HL-60 (cell line): ENCODE measurements around the gene GPD1.

Experiments
- GABPA ChIP-seq: IDR thresholded peaks from 2 replicates; pipeline ENCODE4 v1.6.1; 2012; ENCODE audit warnings: low read depth
- POLR2AphosphoS5 ChIP-seq: IDR thresholded peaks from 2 replicates; pipeline ENCODE4 v1.6.1; 2012; ENCODE audit warnings: low read depth
- TF ChIP-seq, protein P1 (sequence below): IDR thresholded peaks from 2 replicates; pipeline ENCODE4 v1.6.1; 2012; ENCODE audit warnings: low read depth; ENCODE audit not compliant: insufficient replicate concordance
- TF ChIP-seq, protein P2 (sequence below): IDR thresholded peaks from one replicate; pipeline ENCODE4 v1.5.1; 2011; ENCODE audit warnings: low read length, control low read depth, inconsistent platforms; ENCODE audit not compliant: insufficient read depth

DNA sequence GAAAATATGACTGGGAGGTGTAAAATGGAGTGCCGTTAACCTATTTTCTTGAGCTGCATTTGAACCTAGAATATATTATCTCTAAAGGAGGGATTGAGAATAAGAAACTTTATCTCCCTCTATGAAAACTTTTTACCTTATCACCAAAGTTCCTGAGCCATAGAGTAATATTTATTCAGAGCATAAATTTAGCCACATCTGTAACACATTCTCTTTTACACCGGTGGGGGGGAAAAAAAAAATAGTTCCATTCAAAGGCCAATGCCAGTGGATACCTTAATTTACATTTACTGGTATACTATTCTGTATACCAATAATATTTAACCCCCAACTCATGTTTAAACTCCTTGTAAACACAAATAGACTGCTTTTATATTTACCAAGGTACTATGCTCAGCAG, 41.6 kb downstream of the GPD1 start:
- TF ChIP-seq POLR2AphosphoS5: no peak
- TF ChIP-seq, protein P1, sequence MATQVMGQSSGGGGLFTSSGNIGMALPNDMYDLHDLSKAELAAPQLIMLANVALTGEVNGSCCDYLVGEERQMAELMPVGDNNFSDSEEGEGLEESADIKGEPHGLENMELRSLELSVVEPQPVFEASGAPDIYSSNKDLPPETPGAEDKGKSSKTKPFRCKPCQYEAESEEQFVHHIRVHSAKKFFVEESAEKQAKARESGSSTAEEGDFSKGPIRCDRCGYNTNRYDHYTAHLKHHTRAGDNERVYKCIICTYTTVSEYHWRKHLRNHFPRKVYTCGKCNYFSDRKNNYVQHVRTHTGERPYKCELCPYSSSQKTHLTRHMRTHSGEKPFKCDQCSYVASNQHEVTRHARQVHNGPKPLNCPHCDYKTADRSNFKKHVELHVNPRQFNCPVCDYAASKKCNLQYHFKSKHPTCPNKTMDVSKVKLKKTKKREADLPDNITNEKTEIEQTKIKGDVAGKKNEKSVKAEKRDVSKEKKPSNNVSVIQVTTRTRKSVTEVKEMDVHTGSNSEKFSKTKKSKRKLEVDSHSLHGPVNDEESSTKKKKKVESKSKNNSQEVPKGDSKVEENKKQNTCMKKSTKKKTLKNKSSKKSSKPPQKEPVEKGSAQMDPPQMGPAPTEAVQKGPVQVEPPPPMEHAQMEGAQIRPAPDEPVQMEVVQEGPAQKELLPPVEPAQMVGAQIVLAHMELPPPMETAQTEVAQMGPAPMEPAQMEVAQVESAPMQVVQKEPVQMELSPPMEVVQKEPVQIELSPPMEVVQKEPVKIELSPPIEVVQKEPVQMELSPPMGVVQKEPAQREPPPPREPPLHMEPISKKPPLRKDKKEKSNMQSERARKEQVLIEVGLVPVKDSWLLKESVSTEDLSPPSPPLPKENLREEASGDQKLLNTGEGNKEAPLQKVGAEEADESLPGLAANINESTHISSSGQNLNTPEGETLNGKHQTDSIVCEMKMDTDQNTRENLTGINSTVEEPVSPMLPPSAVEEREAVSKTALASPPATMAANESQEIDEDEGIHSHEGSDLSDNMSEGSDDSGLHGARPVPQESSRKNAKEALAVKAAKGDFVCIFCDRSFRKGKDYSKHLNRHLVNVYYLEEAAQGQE: no peak
- TF ChIP-seq, protein P2, sequence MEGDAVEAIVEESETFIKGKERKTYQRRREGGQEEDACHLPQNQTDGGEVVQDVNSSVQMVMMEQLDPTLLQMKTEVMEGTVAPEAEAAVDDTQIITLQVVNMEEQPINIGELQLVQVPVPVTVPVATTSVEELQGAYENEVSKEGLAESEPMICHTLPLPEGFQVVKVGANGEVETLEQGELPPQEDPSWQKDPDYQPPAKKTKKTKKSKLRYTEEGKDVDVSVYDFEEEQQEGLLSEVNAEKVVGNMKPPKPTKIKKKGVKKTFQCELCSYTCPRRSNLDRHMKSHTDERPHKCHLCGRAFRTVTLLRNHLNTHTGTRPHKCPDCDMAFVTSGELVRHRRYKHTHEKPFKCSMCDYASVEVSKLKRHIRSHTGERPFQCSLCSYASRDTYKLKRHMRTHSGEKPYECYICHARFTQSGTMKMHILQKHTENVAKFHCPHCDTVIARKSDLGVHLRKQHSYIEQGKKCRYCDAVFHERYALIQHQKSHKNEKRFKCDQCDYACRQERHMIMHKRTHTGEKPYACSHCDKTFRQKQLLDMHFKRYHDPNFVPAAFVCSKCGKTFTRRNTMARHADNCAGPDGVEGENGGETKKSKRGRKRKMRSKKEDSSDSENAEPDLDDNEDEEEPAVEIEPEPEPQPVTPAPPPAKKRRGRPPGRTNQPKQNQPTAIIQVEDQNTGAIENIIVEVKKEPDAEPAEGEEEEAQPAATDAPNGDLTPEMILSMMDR: no peak
- no peak for TF ChIP-seq GABPA
